ENCODE results near the gene UBE2J2. TPM values are rescaled to one million over a fixed set of nuclear protein-coding genes. Genes with fewer than 3 reads are reported as not detected.

Gene UBE2J2
- total RNA-seq, 4 donors from 2014 or later, result 33.0 to 58.4 (median 36.2) TPM

DNA sequence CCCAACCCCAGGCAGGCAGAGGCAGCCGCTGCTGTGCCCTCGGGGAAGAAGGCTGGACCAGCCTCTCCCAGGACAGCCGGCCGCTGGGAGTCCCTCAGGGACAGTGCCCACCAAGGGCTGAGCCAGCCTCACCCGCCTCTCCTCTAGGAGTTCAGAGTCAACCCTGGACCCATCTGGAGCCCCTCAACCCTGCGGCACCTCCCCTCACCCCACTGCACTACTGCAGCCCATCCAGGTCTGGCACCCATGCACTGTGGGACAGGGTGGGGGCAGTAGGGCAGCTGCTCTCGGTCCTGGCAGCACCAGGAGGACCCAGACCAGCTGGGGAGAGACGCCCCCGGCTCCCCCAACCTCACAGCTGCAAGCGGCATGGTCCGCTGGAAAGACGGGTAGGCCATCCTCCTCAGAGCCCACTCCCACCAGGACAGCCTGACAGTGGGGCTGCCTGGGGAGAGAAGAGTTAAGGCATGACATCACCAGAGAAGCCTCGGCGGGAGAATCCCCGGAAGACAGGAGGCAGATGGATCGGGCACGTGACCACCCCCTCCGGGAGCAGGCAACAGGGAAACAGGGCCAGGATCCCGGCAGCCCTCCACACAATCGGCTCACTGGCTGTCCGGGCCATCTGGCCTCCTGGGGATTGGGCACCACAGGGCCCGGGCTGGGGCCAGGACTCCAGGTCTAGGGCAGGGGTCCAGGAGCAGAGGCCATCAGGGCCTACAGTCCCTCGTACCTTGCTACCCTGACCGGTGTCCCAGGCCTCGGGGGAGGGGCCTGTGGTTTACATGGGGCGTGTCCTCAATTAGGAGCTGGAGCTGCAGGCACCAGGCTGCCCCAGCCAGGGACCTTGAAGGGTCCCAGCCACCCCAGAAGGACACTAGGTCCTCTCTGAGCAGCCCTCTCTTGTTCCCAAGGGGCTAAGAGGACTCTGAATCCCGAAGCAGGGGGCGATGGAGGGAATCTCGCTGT, 31.0 kb upstream of the UBE2J2 start:
- Histone ChIP-seq H3K27me3 (no peaks in the 10 kb centered on the region), H3K4me3 (replicated peaks in 1 of 3) (no peak overlapping the region), H3K4me1 (peaks cover 32 to 37% of the 10 kb centered on the region in 2 donors), H3K9me3 (no peaks in the 10 kb centered on the region), H3K36me3 (no peaks in the 10 kb centered on the region), H3K27ac (peak overlapping the region in 2 of 3 donors; percentile 27 to 53)
- intact Hi-C loops (cut with DNase I), result no loop called here
- 57 to 58% methylated on average over 8 to 21 of the region's 29 CpGs for WGBS, 2 donors
- TF ChIP-seq POLR2A (IDR thresholded peaks at IDR 0.05), result no peak
- TF ChIP-seq, protein P1, sequence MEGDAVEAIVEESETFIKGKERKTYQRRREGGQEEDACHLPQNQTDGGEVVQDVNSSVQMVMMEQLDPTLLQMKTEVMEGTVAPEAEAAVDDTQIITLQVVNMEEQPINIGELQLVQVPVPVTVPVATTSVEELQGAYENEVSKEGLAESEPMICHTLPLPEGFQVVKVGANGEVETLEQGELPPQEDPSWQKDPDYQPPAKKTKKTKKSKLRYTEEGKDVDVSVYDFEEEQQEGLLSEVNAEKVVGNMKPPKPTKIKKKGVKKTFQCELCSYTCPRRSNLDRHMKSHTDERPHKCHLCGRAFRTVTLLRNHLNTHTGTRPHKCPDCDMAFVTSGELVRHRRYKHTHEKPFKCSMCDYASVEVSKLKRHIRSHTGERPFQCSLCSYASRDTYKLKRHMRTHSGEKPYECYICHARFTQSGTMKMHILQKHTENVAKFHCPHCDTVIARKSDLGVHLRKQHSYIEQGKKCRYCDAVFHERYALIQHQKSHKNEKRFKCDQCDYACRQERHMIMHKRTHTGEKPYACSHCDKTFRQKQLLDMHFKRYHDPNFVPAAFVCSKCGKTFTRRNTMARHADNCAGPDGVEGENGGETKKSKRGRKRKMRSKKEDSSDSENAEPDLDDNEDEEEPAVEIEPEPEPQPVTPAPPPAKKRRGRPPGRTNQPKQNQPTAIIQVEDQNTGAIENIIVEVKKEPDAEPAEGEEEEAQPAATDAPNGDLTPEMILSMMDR (IDR thresholded peaks at IDR 0.05), result no peak
- peak; percentile 26 to 31 for DNase-seq

DNA sequence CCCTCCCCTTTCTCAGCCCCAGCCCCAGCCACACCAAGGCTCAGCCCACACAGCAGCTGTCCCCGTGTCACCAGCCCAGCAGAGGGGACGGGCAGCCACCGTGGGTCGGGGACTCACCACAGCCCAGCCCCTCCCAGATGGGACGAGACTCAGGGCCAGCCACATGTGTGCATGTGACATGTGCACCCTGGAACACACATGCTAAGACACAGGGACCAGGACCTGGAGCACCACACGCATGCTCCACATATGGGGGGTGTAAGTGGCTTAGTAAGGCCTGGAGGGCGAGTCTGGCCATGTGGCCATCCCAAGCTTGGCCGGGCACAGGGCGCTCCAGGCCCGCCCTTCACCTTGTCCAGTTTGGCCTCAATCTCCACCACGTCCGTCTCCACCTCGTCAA, 30.1 kb upstream of the UBE2J2 start:
- H3K4me3 ChIP-seq (replicated peaks in 1 of 3), result no peak overlapping the region
- H3K9me3 ChIP-seq, result no peaks in the 10 kb centered on the region
- no peak for DNase-seq
- no peak overlapping the region for H3K27ac ChIP-seq
- H3K27me3 ChIP-seq, result no peaks in the 10 kb centered on the region
- H3K36me3 ChIP-seq, result no peaks in the 10 kb centered on the region
- WGBS, 2 donors, result 83% methylated on average over 10 of the region's 13 CpGs; no CpG with 5 or more reads in 1 of the 2 donors
- TF ChIP-seq, protein P1 (IDR thresholded peaks at IDR 0.05), result no peak
- TF ChIP-seq POLR2A (IDR thresholded peaks at IDR 0.05), result no peak
- intact Hi-C loops (cut with DNase I), result no loop called here
- peaks cover 24 to 30% of the 10 kb centered on the region in 2 donors for H3K4me1 ChIP-seq

DNA sequence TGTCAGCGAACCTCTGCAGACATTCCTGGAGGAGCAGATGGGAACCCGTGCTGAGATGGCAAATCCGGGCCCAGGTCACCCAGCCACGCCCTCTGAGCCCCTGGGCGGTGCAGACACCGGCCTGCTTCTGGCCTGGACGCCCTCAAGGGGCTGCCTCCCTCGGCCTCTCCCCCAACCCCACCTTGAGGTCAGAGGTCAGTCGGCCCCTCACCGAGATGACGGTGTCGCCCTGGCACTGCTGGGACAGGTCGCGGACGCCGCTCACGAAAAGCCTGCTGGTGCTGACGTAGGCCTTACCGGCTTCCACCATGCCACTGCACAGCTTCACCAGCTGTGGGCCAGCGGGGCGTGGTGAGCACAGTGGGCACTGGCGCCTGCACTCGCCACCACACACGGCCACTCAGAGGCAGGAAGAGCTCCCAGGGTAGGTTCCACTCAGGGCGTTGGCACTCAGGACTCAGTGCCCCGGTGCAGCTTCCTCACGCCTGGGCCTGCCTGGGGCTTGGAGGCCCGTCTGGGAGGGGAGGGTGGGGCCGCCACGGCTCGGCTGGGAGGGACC, 29.4 kb upstream of the UBE2J2 start:
- DNase-seq, result no peak
- no peaks in the 10 kb centered on the region for H3K27me3 ChIP-seq
- H3K27ac ChIP-seq, result no peak overlapping the region
- no peak overlapping the region for H3K4me3 ChIP-seq (replicated peaks in 1 of 3)
- peaks cover 24 to 30% of the 10 kb centered on the region in 2 donors for H3K4me1 ChIP-seq
- no peaks in the 10 kb centered on the region for H3K36me3 ChIP-seq
- no peaks in the 10 kb centered on the region for H3K9me3 ChIP-seq
- 95% methylated on average over 9 to 15 of the region's 31 CpGs for WGBS, 2 donors
- no peak for TF ChIP-seq POLR2A (IDR thresholded peaks at IDR 0.05)
- TF ChIP-seq, protein P1 (IDR thresholded peaks at IDR 0.05), result no peak
- intact Hi-C loops (cut with DNase I), result no loop called here

DNA sequence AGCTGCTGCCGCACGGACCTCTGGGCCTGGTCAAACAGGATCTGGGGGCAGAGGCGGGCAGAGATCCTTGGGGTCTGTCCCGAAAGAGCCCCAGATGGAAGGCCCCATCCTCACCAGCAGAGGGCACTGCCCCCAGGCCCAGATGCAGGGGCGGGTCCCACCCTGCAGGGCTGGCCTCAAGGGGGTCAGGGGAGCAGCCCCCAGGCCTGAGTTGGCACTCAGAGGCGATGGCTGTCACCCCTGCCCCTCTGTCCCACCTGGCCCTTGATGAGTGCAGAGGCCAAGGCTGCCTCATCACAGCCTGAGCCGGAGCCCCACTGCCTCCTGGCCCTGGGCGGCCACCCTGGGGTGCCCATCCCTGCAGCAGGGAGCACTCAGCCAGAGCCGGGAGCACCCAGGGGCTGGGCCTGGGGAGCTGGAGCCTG, 28.4 kb upstream of the UBE2J2 start:
- 81% methylated on average over 3 to 4 of the region's 9 CpGs for WGBS, 2 donors
- TF ChIP-seq POLR2A (IDR thresholded peaks at IDR 0.05), result no peak
- TF ChIP-seq, protein P1 (IDR thresholded peaks at IDR 0.05), result peak in 1 of 6 experiments; percentile 33
- H3K36me3 ChIP-seq, result peaks cover 0 to 4% of the 10 kb centered on the region in 2 donors
- no peak overlapping the region for H3K4me3 ChIP-seq (replicated peaks in 1 of 3)
- H3K27ac ChIP-seq, result no peak overlapping the region
- intact Hi-C loops (cut with DNase I), result no loop called here
- peaks cover 21 to 28% of the 10 kb centered on the region in 2 donors for H3K4me1 ChIP-seq
- no peaks in the 10 kb centered on the region for H3K9me3 ChIP-seq
- no peak for DNase-seq
- H3K27me3 ChIP-seq, result no peaks in the 10 kb centered on the region

DNA sequence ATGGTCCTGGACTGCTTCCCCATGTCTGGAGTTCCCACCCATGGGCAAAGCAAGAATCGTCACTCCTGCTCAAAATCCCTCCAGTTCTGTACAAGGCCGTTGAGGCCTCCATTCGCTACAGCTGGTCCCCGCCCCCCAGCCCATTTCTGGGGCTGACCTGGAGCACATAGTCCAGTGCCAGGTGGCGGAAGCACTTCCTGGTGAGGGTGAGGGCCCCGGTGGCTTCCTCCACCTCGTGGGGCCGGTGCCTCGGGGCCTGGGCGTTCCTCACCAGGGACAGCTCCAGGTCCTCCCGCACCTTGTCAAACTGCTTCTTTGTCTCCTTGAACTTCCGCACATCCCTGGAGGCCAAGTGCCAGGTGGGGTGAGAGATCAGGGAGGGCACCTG, 26.7 kb upstream of the UBE2J2 start:
- peaks cover 4 to 12% of the 10 kb centered on the region in 2 donors for H3K4me1 ChIP-seq
- no peaks in the 10 kb centered on the region for H3K27me3 ChIP-seq
- H3K27ac ChIP-seq, result no peak overlapping the region
- H3K4me3 ChIP-seq (replicated peaks in 1 of 3), result no peak overlapping the region
- no peak for DNase-seq
- peaks cover 0 to 4% of the 10 kb centered on the region in 2 donors for H3K36me3 ChIP-seq
- WGBS, 2 donors, result 91 to 100% methylated on average over 5 to 12 of the region's 12 CpGs
- H3K9me3 ChIP-seq, result no peaks in the 10 kb centered on the region
- intact Hi-C loops (cut with DNase I), result no loop called here
- TF ChIP-seq POLR2A (IDR thresholded peaks at IDR 0.05), result no peak
- TF ChIP-seq, protein P1 (IDR thresholded peaks at IDR 0.05), result no peak
